GM12801 (cell line): ENCODE results near the gene ALDH9A1.

Experiments used
- CTCF ChIP-seq: IDR thresholded peaks from one replicate; pipeline ENCODE4 v1.5.1; 2011; ENCODE audit warnings: control low read depth; ENCODE audit not compliant: insufficient read length; ENCODE audit errors: extremely low read depth

ALDH9A1 gene

DNA sequence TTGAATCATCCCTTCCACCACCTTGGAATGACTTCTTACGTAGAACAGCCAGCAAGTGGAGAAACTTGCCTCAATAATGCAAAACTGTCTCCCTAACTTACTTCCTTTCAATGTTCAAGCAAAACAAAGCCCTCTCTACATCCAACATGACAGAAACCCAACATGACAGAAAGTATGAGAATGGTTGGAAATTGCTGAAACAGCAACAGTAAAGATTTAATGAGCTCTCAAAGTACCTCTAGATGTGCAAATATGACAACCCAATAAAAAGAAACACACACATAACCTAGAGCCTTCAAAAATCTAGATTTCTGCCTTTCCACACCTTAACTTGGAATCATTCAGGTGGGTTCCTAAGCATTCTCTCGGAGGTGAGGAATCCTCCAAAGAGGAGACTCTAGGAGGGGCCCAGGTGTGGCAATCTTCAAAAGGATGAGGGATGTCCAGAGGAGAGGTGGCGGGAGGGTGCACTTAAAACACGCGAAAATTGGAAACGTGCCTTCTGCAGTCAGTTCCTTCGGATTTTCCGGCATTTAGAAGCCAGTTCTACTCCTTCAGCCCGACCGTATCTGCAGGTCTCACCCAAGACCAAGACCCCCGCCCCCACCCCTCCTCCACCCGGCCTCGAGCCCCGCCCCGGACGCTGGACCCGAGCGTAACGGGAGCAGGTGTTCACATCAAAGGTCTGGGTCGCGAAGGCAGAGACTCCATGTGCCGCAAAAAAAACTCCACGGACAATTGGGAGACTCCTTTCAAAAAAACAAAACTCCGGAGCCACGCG is 68.3 kb downstream of the ALDH9A1 start:
- TF ChIP-seq CTCF, result no peak

DNA sequence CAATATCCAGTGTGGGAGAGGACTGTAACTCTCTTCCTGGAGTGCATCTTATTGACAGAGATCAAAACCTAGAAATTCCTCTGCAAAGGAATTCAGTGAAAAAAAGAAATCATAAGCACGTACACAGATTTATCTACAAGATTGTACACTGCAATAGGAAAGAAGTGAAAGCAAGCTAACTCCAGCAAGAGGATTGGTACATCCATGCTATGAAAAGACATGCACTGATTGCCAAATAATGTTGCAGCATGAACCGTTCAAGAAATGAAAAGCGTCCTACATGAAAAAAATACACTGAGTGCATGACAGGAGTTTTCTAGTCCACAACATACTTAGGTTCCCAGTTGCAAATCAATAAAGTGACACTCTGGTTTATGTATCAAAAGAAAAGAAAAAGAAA is 69.2 kb downstream of the ALDH9A1 start:
- no peak for TF ChIP-seq CTCF

GRCh38 chr1:165628147-165628822 is 70.1 kb downstream of the ALDH9A1 start:
- no peak for TF ChIP-seq CTCF

GRCh38 chr1:165624441-165624840 is 73.9 kb downstream of the ALDH9A1 start:
- TF ChIP-seq CTCF, result no peak

GRCh38 chr1:165623624-165624023 is 74.7 kb downstream of the ALDH9A1 start:
- TF ChIP-seq CTCF, result no peak

DNA sequence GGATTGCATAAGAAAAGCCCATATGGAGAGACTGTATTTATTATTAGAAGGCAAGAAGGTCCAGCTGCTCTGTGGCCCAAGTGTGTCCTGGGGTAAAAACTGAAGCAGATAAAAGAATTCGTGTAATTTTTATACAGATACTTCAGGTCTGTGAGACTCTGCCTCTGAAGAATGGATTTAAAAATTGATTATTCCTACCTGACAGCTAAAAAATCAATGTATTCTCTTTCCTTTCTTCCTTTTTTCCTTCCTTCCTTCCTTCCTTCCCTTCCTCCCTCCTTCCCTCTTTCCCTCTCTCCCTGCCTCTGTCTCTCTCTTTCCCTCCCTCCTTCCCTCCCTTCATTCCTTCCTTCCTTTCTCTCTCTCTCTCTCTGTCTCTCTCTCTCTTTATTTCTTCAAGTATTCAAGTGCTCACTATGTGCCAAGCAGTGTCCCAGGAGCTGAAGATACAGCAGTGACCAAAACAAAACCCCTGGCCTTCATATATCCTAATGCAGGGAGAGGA is 78.7 kb downstream of the ALDH9A1 start:
- TF ChIP-seq CTCF, result no peak

DNA sequence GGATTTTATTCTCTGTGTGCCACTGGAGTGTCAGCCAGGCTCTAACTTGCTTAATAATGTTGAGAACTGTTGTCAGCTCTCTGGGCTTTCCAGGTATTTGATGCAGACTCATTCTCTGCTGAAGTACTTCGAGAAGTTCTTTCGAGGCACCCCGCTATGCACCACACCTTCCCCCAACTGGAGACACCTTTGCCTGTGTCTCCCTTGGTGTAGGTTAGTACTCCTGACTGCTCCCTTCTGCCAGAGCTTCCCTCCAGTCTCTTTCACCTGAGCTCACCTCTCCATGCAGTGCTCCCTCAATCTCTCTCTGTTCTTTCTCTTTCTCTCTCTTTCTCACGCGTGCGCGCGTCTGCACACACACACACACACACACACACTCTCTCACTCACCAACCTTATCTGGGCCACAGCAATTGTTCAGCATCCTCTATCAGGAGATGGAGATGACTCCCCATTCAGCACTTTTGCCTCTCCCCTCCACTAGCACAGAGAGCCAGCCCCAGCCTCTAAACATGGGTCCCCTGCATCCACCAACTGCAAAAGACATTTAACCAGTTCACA is 81.3 kb downstream of the ALDH9A1 start:
- no peak for TF ChIP-seq CTCF
